NCI-H748 (cell line): ENCODE data around the gene XAB2.
A peak's percentile ranks its signal among the peaks of the same experiment; 100 is the strongest.

Experiments
- DNase-seq: peaks from one replicate; lab custom pipeline; 2025; ENCODE audit not compliant: unreplicated experiment; lab: John Stamatoyannopoulos, UW

Gene XAB2

DNA sequence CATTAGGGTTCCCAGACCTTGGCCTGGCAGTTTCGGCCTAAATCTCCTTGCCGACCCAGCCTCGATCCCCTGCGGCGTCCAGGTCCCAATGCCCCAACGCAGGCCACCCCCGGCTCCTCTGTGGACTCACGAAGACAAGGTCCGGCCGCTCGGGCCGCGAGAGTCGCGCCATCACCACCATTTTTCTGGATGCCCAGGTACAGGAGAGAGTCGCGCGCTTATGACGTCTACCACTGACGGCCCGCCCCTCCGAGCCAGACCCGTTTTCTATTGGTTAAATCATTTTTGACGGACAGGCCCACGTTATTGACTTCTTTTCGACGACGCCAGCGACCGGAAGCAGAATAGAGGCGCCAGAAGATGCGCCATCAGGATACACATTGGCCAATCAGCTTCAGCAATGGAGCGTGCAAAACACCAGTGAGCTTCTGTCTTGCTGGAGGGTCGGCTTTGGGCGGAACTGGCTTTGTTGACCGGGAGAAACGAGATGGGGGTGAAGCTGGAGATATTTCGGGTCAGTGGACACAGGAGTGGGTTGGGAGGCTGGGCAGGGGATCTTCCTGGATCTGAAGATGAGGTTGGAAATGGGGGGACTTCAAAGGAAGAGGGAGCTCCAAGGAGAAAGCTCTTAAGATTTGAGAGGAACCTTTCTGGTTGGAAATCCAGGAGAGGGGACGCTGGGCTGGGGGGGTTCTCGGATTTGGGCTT is at the start of gene XAB2, which contains the start of gene PET100:
XAB2 (minus strand) TSS at position 199 of the 708 bp plus-strand sequence; CDS start at position 181, 18 bp downstream.
PET100 (plus strand) TSS at position 447 of the 708 bp plus-strand sequence; CDS start at position 488, 41 bp downstream.
- peak; percentile 96 for DNase-seq

DNA sequence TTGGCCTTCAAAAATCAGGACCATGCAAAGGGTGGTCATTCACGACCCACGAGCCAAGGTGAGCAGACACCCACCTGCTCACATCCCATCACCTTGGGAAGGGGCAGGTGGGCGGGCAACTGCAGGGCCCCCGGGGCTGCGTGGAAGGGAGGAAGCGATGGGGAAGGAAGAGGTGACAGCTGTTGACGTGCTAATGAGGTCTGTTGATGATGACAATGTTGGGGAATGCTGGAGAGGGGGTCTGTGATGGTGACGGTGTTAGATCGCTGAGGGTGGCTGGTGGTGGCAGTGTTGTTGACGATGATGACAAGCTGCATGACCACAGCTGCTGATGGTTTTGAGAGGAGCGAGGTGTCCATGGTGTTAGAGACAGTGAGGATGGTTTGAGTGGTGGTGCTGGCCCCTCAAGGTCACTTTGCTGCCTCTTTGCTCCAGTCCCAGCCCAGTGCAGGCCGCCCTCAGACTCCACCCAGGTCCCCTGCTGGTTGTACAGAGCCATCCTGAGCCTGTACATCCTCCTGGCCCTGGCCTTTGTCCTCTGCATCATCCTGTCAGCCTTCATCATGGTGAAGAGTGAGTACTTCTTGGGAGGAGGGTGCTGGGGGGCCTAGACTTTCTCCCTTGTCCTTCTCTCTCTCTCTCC is 48.4 kb upstream of the XAB2 start:
- no peak for DNase-seq

DNA sequence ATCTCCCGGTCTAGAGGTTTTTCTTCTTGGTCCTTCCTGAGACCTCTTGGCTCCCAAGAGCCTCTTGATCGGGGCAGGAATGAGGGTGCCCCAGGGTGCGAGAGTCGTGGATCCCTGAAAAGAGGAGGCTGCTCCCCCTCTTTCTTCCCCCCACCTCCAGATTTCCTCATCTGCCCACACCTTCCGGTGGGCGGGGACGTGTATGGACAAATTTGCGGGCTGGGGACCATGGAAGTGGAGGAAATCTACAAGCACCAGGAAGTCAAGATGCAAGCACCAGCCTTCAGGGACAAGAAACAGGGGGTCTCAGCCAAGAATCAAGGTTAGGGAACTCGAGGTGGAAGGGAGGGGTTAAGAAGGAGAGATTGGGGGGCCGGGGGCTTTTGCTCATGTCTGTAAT is 47.5 kb upstream of the XAB2 start, which contains the start of gene MCEMP1:
MCEMP1 (plus strand) TSS at position 237 of the 400 bp plus-strand sequence; CDS start at position 268, 31 bp downstream.
- DNase-seq = no peak

DNA sequence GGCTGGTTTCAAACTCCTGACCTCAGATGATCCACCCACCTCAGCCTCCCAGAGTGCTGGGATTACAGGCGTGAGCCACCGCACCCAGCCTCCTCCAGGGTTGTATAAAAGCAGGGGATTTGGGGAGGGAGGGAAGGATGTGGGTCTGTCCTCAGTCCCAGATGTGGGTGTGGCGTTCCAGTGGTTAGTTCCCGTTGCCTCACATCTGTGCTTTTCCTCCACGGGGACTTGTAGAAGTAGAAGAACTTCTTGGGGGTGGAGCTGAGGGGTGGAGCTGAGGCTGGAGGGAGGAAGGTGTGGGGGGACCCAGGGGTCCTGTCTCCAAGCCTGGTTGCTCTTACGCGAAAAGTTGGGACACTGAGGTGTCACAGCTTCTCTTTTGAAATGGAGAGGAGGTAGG is 47.0 kb upstream of the XAB2 start:
- no peak for DNase-seq

DNA sequence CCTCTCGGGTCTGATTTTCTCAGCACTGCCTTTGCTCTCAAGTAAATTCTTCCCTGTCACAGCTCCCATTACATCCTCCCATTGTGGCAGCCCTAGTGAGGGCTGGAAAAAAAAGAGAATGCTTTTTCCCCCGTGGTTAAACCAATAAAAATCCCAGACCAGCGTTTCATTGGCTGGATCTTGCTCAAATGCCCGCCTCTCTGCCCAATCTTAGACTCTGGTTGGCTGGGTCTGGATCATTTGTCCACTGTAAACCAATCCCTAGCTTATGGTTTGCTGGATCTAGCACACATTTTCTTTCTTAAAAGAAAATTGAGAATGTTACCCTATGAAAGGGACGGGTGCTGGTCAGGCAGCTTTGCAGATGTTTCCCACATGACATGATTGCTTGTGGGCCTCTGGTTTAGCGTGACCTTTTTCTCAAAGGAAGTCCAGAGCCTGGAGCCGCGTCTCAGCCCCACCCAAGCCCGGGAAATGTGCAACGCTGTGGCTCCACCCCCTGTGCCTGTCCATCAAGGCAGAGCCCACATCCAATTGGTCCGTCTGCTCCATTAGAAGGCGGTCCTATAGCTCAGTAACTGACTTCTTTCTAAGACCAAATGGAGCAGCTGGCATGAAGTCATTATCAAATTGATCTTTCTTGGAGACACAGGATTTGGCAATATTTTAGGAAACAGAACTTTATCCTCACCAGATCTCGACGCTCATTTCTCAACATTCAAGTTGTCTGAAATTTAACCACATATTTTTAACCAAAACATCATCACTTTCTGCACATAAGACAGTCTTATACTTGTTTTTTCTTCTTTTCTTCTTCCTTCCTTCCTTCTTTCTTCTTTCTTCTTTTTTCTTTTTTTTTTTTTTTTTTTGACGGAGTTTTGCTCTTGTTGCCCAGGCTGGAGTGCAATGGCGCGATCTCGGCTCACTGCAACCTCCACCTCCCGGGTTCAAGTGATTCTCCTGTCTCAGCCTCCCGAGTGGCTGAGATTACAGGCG is 45.0 kb upstream of the XAB2 start:
- peak; percentile 71 for DNase-seq

DNA sequence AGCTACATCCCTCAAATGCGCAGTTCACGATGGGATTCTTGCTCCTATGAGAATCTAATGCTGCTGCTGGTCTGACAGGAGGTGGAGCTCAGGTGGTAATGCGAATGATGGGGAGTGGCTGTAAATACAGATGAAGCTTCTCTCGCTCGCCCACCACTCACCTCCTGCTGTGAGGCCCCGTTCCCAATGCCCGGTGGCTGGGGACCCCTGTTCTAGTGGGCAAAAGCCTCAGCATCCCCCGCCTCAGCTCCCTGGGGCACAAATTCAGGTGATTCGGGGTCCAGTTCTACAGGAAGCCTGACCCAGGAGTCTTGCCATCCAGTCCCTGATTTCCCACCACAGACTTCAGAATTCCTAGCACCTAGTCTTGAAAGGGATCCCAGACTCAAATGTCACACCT is 43.2 kb upstream of the XAB2 start:
- no peak for DNase-seq

DNA sequence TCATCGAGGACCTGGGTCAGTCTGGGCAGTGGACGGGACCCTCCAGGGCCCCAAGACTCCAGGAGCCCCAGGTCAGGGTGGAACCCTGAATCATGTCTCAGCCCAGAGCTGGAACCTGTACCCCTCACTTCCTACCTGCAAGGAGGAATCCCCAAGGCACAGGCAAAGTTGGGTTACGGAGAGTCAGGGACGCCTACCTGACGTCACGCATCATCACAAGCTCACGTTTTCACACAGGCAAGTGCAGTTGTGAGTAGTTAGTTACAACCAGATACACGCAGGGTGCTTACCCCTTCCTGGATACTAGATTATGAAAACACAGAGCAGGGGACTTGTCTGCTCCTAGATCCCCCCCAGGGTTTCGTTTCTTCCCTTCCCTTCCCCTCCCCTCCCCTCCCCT is 41.4 kb upstream of the XAB2 start:
- no peak for DNase-seq

GRCh38 chr19:7670150-7670783 is 40.9 kb upstream of the XAB2 start:
- peak; percentile 43 for DNase-seq

DNA sequence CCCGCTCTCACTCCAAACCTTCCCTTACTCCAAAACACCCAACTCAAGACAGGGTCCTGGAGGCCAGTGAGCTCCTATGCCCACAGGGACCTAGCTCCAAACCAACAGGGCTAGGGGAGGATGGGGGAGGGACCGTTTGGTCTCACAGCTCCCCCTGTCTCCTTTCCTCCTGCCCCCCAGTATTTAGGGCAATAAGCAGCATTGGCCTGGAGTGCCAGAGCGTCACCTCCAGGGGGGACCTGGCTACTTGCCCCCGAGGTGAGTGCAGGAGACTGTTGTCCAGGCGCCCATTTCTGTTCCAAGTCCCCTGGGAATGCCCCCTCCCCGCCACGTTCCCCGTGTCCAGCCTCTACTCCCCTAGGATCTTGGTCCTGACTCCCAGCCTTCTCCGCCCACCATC is 40.3 kb upstream of the XAB2 start:
- no peak for DNase-seq

- no peak for DNase-seq
Observed at GRCh38 chr19:7668842-7669241, 39.5 kb upstream of the XAB2 start, which contains the start of gene RETN. Gene RETN, plus strand, starts transcription at chr19:7669049. Its CDS starts 278 bp downstream, at chr19:7669327.

DNA sequence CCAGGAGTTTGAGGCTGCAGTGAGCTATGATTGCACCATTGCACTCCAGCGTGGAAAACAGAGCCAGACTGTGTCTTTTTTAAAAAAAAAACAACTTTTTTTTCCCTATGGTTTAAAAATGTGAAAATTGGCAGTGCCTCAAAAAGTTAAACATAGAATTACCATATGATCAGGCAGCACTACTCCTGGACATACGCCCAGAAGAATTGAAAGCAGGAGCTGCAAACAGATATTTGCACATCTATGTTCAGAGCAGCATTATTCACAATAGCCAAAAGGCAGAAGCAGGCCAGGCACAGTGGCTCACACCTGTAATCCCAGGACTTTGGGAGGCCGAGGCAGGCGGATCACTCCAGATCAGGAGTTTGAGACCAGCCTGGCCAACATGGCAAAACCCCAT is 35.7 kb upstream of the XAB2 start:
- DNase-seq = no peak

DNA sequence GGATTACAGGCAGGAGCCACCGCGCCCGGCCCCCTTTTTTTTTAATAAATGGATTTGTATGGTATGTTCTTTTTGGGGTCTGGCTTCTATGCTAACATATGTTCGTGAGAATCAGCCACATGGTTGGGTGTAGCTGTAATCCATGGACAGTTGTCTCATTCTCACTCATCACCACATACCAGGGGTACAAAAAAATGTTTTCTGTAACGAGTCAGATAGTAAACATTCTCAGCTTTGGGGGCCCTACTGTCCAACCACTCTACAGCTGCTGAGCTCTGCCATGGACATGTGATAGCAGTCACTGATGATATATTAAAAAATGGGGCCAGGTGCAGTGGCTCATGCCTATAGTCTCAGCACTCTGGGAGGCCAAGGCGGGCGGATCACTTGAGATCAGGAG is 34.4 kb upstream of the XAB2 start:
- no peak for DNase-seq

DNA sequence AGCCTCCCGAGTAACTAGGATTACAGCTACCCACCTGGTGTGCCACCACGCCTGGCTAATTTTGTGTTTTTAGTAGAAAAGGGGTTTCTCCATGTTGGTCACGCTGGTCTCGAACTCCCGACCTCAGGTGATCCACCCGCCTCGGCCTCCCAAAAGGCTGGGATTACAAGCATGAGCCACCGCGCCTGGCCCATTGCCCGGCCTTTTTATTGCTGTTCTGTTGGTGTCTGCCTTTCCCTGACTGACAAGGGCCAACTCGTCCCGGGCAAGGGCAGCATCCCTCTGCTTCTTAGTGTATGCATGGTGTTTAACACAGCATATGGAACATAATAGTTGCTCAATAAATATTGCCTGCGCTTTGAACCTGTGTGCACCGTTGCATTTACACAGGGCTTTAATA is 33.3 kb upstream of the XAB2 start:
- DNase-seq = no peak

GRCh38 chr19:7661744-7662538 is 32.6 kb upstream of the XAB2 start:
- DNase-seq = no peak

- DNase-seq = peak; percentile 34
Observed at GRCh38 chr19:7658219-7658686, 28.9 kb upstream of the XAB2 start.

GRCh38 chr19:7657131-7657751 is 27.9 kb upstream of the XAB2 start:
- DNase-seq = no peak

DNA sequence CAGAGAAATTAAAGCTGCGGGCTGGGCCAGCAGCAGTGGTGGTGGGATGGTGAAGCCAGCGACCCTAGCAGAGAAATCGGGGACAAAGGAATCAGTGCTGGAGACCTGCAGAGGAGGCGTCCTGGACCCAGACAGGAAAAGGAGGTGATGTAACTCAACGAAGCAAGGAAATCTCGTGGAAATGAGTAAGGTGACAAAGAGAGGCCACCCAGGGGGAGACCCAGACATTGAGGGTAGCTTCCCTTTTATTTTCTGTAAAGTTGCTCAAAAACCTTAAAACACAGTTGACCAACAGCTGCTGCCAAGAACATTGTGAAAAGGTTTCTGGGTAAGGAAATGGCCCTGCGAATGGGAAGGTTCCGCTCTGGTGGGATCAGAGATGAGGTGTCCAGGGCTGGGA is 26.2 kb upstream of the XAB2 start:
- no peak for DNase-seq

GRCh38 chr19:7654401-7654800 is 25.1 kb upstream of the XAB2 start:
- no peak for DNase-seq

GRCh38 chr19:7652061-7652641 is 22.8 kb upstream of the XAB2 start:
- peak; percentile 70 for DNase-seq
